ENCODE measurements around the gene EVA1A.
A peak's percentile ranks its signal among the peaks of the same experiment; 100 is the strongest.
"Not testable (repeated sequence)": the region's sequence is repeated elsewhere in the genome, so short reads cannot be mapped to it uniquely, and the experiment has no call there.

The EVA1A gene

DNA sequence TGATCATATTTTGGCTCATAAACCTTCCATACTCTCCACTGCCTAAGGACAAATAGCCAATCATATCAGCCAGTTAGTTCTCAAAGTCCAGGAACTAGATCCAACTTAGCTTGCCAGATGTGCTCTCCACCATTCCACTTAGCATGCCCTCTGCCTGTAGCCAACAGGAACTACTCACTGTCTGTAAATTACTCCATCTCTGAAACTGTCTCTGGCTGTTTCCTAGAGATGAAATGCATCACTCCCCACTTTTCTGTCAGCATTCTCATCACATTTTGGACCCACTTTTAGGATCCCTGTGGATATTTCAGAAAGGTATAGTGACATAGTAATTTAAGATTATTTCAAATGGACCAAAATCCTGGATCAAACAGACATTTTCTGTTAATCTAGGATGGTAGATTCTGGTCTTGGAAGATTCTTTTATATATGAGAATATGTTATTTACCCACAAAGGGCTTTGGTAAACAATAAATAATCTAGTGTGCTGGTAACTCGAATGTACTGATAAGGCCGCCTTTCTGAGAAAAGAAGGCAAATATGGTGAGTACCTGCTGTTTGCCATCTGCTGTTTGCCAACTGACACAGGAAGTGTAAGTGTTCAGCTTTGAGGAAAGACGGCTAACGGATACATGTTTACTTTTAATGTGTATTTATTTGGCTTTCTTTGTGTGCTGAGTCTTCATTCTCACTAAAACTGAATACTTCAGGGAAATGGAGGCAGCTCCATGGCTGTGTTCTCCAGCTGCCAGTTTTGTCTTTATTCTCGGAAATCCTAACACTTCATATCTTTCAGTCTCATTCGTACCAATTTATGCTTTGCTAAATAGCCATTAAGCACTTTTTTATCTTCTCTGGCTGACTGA lies 79.5 kb downstream of the EVA1A start:
- DNase-seq = no peak

- DNase-seq = not testable (repeated sequence)
Measured at GRCh38 chr2:75477696-75478095, 83.0 kb downstream of the EVA1A start.

- no peak for DNase-seq
Measured at GRCh38 chr2:75476761-75477160, 84.0 kb downstream of the EVA1A start.

GRCh38 chr2:75475976-75476375 lies 84.8 kb downstream of the EVA1A start:
- DNase-seq = no peak

DNA sequence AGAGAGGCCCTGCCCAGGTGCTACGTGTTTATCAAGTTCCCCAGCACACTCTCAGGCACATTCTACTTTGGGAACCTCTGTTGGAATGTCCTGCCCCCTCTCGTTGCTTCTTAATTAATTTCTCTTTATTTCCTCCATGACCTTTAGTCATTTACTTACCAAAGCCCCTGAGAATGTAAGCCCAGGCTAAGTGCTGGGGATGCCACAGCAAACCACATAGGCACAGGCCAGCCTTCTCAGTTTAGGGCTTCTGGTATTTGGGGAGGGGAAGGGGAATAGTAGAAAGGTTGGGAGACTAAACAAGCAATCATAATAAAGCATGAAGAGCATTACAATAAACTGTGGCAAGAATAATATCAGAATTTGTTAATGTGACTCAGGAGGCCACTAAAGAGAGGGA lies 85.7 kb downstream of the EVA1A start:
- DNase-seq = no peak

GRCh38 chr2:75474115-75474514 lies 86.6 kb downstream of the EVA1A start:
- DNase-seq = no peak

- DNase-seq = no peak
Measured at GRCh38 chr2:75466708-75467311, 93.9 kb downstream of the EVA1A start.

- DNase-seq = no peak
Measured at GRCh38 chr2:75465317-75465984, 95.3 kb downstream of the EVA1A start.

- DNase-seq = no peak
Measured at GRCh38 chr2:75464348-75464946, 96.3 kb downstream of the EVA1A start.

DNA sequence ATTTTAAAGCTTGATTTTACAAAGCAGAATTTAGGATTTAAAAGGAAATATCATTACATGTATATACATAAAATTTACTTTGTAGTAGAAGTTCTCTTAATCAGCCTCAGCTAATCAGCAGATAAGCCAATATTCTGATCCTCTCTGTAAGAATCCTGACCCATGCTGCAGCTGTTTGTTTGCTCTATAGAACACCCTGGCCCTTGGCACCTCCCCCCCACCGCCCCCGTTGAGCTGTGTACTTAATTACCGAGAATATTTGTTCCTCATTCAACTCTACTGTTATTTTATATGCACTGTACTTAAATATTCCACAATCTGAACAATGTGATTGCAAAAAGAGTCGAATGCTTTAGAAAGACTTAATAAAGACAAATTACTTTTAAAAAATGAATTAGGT lies 98.0 kb downstream of the EVA1A start:
- DNase-seq = no peak

- DNase-seq = no peak
Measured at GRCh38 chr2:75462206-75462605, 98.5 kb downstream of the EVA1A start.

DNA sequence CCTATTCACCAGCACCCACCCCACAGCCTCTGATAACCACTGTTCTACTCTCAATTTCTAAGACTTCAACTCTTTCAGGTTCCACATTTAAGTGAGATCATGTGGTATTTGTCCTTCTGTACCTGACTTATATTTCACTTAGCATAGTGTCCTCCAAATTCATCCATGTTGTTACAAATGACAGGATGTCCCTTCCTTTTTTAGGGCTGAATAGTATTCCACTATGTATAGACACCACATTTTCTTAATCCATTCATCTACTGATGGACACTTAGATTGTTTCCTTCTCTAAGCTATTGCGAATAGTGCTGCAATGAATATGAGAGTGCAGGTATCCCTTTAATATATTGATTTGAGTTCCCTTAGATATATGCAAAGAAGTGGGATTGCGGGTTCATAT lies 100.1 kb downstream of the EVA1A start:
- DNase-seq = no peak

DNA sequence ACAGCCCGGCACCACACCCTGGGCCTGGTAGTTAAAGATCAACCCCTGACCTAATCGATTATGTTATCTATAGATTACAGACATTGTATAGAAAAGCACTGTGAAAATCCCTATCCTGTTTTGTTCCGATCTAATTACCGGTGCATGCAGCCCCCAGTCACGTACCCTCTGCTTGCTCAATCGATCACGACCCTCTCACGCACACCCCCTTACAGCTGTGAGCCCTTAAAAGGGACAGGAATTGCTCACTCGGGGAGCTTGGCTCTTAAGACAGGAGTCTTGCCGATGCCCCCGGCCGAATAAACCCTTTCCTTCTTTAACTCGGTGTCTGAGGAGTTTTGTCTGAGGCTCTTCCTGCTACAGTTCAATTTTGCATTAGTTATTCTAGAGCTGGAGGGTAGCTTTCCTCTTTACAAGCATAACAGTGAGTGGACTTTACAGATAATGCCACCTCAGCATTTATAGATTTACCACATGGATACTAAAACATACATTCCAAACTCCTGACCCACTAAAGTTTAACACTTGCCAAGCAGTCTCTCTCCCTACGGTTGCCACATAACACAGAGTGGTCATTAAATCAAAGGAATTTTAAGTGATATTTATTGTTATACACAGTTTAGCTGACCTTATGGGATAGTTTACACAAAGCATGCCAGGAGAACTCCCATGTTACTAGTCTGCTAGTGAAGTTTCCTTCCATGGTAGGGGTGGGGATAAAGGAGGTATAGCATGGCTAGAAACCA lies 101.0 kb downstream of the EVA1A start:
- DNase-seq = no peak

DNA sequence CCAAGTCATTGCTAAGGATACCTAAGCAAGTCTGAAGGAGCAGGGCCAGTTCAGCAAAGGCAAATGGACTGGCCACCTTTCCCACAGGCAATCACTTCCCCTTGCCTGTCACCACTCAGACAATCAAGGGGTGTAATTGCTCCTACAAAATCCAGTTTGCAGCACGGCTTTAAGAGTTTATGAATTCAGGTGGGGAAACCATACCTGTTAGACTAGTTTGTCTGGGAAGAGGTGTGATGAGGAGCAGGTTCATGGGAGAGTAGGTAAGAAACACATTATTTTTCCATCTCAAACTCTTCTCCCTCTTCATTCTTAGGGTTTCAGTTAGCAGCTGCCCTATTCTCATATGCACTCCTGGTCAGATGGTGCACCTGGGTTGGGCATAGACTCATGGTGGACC lies 102.5 kb downstream of the EVA1A start:
- DNase-seq = peak; percentile 34

DNA sequence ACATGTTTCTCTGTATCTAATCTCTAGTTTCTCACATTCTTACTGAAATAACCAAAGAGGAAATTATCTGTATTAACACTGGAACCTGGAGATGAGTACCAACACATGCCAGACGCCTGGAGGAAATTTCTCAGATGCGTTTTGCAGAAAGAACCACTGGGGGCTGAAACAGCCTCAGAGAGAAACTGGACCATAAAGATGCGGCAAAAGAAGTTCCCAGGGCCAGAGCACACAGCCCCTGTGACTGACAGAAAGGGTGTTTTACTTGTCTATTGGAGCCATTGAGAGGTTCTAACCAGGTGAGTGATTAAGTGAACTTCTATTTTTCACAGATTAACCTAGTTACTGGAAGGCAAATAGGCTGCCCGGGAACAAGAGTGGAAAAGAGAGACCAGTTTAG lies 103.9 kb downstream of the EVA1A start:
- no peak for DNase-seq

DNA sequence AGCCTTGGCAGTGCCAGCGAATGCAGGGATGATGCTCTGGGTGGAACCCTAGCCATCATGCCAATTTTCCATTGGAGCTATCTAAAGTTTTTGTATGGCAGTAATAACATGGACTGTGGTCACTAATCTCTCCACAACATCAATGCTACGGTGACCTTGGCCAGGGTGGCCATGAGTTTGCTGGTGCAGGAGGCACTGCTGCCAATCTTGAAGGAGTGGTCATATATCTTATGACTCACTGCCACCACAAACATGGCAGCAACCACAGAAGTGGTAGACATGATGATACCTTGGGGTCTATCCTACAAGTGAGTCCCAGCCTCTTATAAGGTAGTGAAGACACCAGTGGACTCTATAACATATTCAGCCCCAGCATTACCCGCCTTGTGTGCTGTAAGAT lies 104.6 kb downstream of the EVA1A start:
- no peak for DNase-seq

GRCh38 chr2:75454241-75454620 lies 106.5 kb downstream of the EVA1A start:
- no peak for DNase-seq

GRCh38 chr2:75453384-75454240 lies 107.1 kb downstream of the EVA1A start:
- DNase-seq = no peak

- no peak for DNase-seq
Measured at GRCh38 chr2:75450068-75450467, 110.7 kb downstream of the EVA1A start.

DNA sequence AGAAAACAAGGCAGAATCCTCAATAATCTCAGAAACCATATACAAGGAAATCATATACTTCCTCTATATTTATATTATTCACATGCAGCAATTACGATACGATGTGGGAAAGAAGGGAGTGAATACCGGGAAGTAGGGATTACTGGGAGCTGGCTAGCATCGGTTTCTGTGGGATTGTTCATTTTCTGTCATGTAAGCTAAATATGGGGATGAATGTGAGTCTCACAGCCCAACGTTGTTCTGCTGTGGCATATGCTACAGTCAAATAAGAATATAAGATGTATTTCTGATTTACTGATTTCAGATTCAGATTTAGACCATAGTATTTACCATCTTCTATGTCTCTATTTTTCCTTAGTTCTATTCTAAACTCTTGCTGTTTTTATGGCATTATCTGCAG lies 113.6 kb downstream of the EVA1A start:
- DNase-seq = no peak
